ENCODE results near the gene PEX14.

PEX14 gene

GRCh38 chr1:10671622-10672342 lies 197.0 kb downstream of the PEX14 start:
- no peak for DNase-seq

GRCh38 chr1:10672343-10673050 lies 197.7 kb downstream of the PEX14 start:
- DNase-seq, result no peak

- DNase-seq, result no peak
These were observed 198.5 kb downstream of the PEX14 start for GRCh38 chr1:10673109-10673711.

GRCh38 chr1:10674222-10674621 lies 199.5 kb downstream of the PEX14 start:
- DNase-seq, result no peak

GRCh38 chr1:10674700-10675609 lies 200.2 kb downstream of the PEX14 start:
- no peak for DNase-seq

GRCh38 chr1:10675813-10676212 lies 201.1 kb downstream of the PEX14 start:
- DNase-seq, result no peak

- no peak for DNase-seq
These were observed 202.2 kb downstream of the PEX14 start for GRCh38 chr1:10676963-10677362.

- no peak for DNase-seq
These were observed 203.0 kb downstream of the PEX14 start for GRCh38 chr1:10677491-10678391.

- no peak for DNase-seq
These were observed 203.7 kb downstream of the PEX14 start for GRCh38 chr1:10678402-10678801.

GRCh38 chr1:10678852-10679251 lies 204.1 kb downstream of the PEX14 start:
- DNase-seq, result no peak

GRCh38 chr1:10679496-10680220 lies 204.9 kb downstream of the PEX14 start:
- DNase-seq, result peak; percentile 44
